HEK293 (cell line): Measurements from ENCODE around the gene MRGPRD.

Source experiments
- CTCF ChIA-PET: fragments of 350-600 bp; formaldehyde crosslinking; extraction: SDS; loops from one replicate; lab custom pipeline; 2021; ENCODE audit warnings: antibody characterized with exemption; lab: Yijun Ruan, JAX
- POLR2A ChIA-PET: fragments of 300-600 bp; formaldehyde crosslinking; extraction: SDS; loops from one replicate; lab custom pipeline; 2020; ENCODE audit warnings: antibody characterized with exemption, inconsistent platforms; lab: Yijun Ruan, JAX
- H3K27ac ChIP-seq: fragments of 200-500 bp; sonication (Bioruptor generic); 2 replicates; pipeline ENCODE4 v1.5.1; 2014; ENCODE audit warnings: low read depth, low read length, control low read depth, inconsistent platforms; ENCODE audit errors: extremely low read depth
- H3K36me3 ChIP-seq, 2 experiments: fragments of 200-500 bp in 1 of 2; sonication (Bioruptor generic) in 1 of 2; 1 replicate in 1 of 2; 2 replicates in 1 of 2; pipeline ENCODE4 v1.5.1; 2014 to 2017; ENCODE audit warnings: inconsistent platforms in 2 of 2, low read length in 2 of 2; ENCODE audit not compliant: control insufficient read depth in 2 of 2, insufficient read depth in 1 of 2
- H3K4me1 ChIP-seq: fragments of 200-500 bp; sonication (Bioruptor generic); 2 replicates; pipeline ENCODE4 v1.5.1; 2014; ENCODE audit warnings: mild to moderate bottlenecking, low read length, inconsistent platforms; ENCODE audit not compliant: control insufficient read depth, insufficient read depth
- H3K4me3 ChIP-seq: 2 replicates; pipeline ENCODE4 v1.5.1; 2011; ENCODE audit warnings: low read depth, mild to moderate bottlenecking, control low read depth, low read length, moderate library complexity
- H3K9me3 ChIP-seq: fragments of 200-500 bp; sonication (Bioruptor generic); 2 replicates; pipeline ENCODE4 v1.5.1; 2014; ENCODE audit warnings: low read depth, low read length, inconsistent platforms; ENCODE audit not compliant: control insufficient read depth, insufficient read depth
- KLF8 ChIP-seq: fragments of 450-650 bp; formaldehyde crosslinking; IDR thresholded peaks from 2 replicates; pipeline ENCODE4 v1.5.1; 2016; ENCODE audit warnings: missing biosample characterization, missing genetic modification characterization
- SALL2 ChIP-seq: fragments of 450-650 bp; formaldehyde crosslinking; IDR thresholded peaks from 2 replicates; pipeline ENCODE4 v1.5.0; 2017; ENCODE audit warnings: missing biosample characterization, mild to moderate bottlenecking, missing genetic modification characterization, borderline replicate concordance
- WT1 ChIP-seq: fragments of 450-650 bp; formaldehyde crosslinking; IDR thresholded peaks from 2 replicates; pipeline ENCODE4 v1.5.1; 2016; ENCODE audit warnings: missing biosample characterization, missing genetic modification characterization
- ZNF157 ChIP-seq: fragments of 450-650 bp; formaldehyde crosslinking; IDR thresholded peaks from 2 replicates; pipeline ENCODE4 v1.5.1; 2016; ENCODE audit warnings: missing biosample characterization, missing genetic modification characterization
- ZNF16 ChIP-seq: fragments of 450-650 bp; formaldehyde crosslinking; IDR thresholded peaks from 2 replicates; pipeline ENCODE4 v1.5.1; 2016; ENCODE audit warnings: low read depth, missing biosample characterization, missing genetic modification characterization
- ZNF19 ChIP-seq: fragments of 450-650 bp; formaldehyde crosslinking; IDR thresholded peaks from 2 replicates; pipeline ENCODE4; 2016; ENCODE audit warnings: missing biosample characterization, missing genetic modification characterization, low read depth
- ZNF350 ChIP-seq: fragments of 450-650 bp; formaldehyde crosslinking; IDR thresholded peaks from 2 replicates; pipeline ENCODE4 v1.5.0; 2017; ENCODE audit warnings: missing biosample characterization, mild to moderate bottlenecking, missing genetic modification characterization
- ZNF501 ChIP-seq: fragments of 450-650 bp; formaldehyde crosslinking; IDR thresholded peaks from 2 replicates; pipeline ENCODE4 v1.5.1; 2016; ENCODE audit warnings: missing biosample characterization, missing genetic modification characterization
- ZNF549 ChIP-seq: fragments of 450-650 bp; IDR thresholded peaks from 2 replicates; pipeline ENCODE4 v1.5.1; 2018; ENCODE audit warnings: missing biosample characterization, missing genetic modification characterization, mild to moderate bottlenecking, inconsistent platforms, moderate library complexity
- ZNF560 ChIP-seq: fragments of 450-650 bp; formaldehyde crosslinking; IDR thresholded peaks from 2 replicates; pipeline ENCODE4 v1.5.1; 2017; ENCODE audit warnings: missing biosample characterization, missing genetic modification characterization, borderline replicate concordance
- ZNF670 ChIP-seq: fragments of 450-650 bp; formaldehyde crosslinking; IDR thresholded peaks from 2 replicates; pipeline ENCODE4 v1.5.1; 2016; ENCODE audit warnings: missing biosample characterization, missing genetic modification characterization, low read depth
- TF ChIP-seq, protein P1 (sequence below): fragments of 450-650 bp; formaldehyde crosslinking; IDR thresholded peaks from 2 replicates; pipeline ENCODE4 v1.5.1; 2016; ENCODE audit warnings: missing biosample characterization, missing genetic modification characterization
- TF ChIP-seq, protein P2 (sequence below): fragments of 450-650 bp; formaldehyde crosslinking; IDR thresholded peaks from 2 replicates; pipeline ENCODE4 v1.5.1; 2016; ENCODE audit warnings: missing biosample characterization, missing genetic modification characterization
- TF ChIP-seq, protein P3 (sequence below): fragments of 450-650 bp; formaldehyde crosslinking; IDR thresholded peaks from 2 replicates; pipeline ENCODE4 v1.5.1; 2016; ENCODE audit warnings: missing biosample characterization, missing genetic modification characterization
- TF ChIP-seq, protein P4 (sequence below): fragments of 450-650 bp; formaldehyde crosslinking; IDR thresholded peaks from 2 replicates; pipeline ENCODE4 v1.5.1; 2017; ENCODE audit warnings: missing biosample characterization, missing genetic modification characterization
- TF ChIP-seq, protein P5 (sequence below): fragments of 450-650 bp; formaldehyde crosslinking; IDR thresholded peaks from 2 replicates; pipeline ENCODE4 v1.5.1; 2016; ENCODE audit warnings: missing biosample characterization, missing genetic modification characterization
- TF ChIP-seq, protein P6 (sequence below): fragments of 450-650 bp; formaldehyde crosslinking; IDR thresholded peaks from 2 replicates; pipeline ENCODE4 v1.5.1; 2016; ENCODE audit warnings: missing biosample characterization, missing genetic modification characterization

The MRGPRD gene

DNA sequence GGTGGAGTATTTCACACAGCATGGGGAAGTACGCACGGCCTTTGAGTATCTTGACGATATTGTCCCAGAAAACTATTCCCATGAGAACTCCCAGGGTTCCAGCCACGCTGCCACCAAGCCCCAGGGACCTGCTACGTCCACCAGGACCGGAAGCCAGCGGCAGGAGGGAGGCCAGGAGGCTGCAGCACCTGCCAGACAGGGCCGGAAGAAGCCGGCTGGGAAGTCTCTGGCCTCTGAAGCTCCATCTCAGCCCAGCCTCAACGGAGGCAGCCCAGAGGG lies 44.5 kb downstream of the MRGPRD start:
- TF ChIP-seq ZNF501 (no peak), ZNF350 (tag by site-specific recombination) (no peak), SALL2 (no peak), ZNF549 (tag by site-specific recombination) (no peak), WT1 (tag by site-specific recombination) (no peak), ZNF16 (tag by site-specific recombination) (no peak), ZNF560 (tag by site-specific recombination) (no peak), KLF8 (tag by site-specific recombination) (no peak), ZNF19 (no peak), ZNF157 (tag by site-specific recombination) (no peak), ZNF670 (tag by site-specific recombination) (no peak)
- TF ChIP-seq, protein P1, sequence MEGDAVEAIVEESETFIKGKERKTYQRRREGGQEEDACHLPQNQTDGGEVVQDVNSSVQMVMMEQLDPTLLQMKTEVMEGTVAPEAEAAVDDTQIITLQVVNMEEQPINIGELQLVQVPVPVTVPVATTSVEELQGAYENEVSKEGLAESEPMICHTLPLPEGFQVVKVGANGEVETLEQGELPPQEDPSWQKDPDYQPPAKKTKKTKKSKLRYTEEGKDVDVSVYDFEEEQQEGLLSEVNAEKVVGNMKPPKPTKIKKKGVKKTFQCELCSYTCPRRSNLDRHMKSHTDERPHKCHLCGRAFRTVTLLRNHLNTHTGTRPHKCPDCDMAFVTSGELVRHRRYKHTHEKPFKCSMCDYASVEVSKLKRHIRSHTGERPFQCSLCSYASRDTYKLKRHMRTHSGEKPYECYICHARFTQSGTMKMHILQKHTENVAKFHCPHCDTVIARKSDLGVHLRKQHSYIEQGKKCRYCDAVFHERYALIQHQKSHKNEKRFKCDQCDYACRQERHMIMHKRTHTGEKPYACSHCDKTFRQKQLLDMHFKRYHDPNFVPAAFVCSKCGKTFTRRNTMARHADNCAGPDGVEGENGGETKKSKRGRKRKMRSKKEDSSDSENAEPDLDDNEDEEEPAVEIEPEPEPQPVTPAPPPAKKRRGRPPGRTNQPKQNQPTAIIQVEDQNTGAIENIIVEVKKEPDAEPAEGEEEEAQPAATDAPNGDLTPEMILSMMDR (tag by site-specific recombination): no peak
- TF ChIP-seq, protein P2, sequence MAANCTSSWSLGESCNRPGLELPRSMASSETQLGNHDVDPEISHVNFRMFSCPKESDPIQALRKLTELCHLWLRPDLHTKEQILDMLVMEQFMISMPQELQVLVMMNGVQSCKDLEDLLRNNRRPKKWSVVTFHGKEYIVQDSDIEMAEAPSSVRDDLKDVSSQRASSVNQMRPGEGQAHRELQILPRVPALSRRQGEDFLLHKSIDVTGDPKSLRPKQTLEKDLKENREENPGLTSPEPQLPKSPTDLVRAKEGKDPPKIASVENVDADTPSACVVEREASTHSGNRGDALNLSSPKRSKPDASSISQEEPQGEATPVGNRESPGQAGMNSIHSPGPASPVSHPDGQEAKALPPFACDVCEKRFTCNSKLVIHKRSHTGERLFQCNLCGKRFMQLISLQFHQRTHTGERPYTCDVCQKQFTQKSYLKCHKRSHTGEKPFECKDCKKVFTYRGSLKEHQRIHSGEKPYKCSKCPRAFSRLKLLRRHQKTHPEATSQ (tag by site-specific recombination): no peak
- TF ChIP-seq, protein P3, sequence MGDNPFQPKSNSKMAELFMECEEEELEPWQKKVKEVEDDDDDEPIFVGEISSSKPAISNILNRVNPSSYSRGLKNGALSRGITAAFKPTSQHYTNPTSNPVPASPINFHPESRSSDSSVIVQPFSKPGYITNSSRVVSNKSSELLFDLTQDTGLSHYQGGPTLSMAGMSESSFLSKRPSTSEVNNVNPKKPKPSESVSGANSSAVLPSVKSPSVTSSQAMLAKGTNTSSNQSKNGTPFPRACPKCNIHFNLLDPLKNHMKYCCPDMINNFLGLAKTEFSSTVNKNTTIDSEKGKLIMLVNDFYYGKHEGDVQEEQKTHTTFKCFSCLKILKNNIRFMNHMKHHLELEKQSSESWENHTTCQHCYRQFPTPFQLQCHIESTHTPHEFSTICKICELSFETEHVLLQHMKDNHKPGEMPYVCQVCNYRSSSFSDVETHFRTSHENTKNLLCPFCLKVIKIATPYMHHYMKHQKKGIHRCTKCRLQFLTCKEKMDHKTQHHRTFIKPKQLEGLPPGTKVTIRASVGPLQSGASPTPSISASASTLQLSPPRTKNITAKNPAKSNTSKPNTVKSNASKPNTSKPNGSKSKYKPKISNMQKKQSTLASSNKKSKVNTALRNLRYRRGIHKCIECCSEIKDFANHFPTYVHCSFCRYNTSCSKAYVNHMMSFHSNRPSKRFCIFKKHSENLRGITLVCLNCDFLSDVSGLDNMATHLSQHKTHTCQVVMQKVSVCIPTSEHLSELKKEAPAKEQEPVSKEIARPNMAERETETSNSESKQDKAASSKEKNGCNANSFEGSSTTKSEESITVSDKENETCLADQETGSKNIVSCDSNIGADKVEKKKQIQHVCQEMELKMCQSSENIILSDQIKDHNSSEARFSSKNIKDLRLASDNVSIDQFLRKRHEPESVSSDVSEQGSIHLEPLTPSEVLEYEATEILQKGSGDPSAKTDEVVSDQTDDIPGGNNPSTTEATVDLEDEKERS (tag by site-specific recombination): no peak
- TF ChIP-seq, protein P4, sequence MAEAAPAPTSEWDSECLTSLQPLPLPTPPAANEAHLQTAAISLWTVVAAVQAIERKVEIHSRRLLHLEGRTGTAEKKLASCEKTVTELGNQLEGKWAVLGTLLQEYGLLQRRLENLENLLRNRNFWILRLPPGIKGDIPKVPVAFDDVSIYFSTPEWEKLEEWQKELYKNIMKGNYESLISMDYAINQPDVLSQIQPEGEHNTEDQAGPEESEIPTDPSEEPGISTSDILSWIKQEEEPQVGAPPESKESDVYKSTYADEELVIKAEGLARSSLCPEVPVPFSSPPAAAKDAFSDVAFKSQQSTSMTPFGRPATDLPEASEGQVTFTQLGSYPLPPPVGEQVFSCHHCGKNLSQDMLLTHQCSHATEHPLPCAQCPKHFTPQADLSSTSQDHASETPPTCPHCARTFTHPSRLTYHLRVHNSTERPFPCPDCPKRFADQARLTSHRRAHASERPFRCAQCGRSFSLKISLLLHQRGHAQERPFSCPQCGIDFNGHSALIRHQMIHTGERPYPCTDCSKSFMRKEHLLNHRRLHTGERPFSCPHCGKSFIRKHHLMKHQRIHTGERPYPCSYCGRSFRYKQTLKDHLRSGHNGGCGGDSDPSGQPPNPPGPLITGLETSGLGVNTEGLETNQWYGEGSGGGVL (tag by site-specific recombination): no peak
- TF ChIP-seq, protein P5, sequence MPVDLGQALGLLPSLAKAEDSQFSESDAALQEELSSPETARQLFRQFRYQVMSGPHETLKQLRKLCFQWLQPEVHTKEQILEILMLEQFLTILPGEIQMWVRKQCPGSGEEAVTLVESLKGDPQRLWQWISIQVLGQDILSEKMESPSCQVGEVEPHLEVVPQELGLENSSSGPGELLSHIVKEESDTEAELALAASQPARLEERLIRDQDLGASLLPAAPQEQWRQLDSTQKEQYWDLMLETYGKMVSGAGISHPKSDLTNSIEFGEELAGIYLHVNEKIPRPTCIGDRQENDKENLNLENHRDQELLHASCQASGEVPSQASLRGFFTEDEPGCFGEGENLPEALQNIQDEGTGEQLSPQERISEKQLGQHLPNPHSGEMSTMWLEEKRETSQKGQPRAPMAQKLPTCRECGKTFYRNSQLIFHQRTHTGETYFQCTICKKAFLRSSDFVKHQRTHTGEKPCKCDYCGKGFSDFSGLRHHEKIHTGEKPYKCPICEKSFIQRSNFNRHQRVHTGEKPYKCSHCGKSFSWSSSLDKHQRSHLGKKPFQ: no peak
- TF ChIP-seq, protein P6, sequence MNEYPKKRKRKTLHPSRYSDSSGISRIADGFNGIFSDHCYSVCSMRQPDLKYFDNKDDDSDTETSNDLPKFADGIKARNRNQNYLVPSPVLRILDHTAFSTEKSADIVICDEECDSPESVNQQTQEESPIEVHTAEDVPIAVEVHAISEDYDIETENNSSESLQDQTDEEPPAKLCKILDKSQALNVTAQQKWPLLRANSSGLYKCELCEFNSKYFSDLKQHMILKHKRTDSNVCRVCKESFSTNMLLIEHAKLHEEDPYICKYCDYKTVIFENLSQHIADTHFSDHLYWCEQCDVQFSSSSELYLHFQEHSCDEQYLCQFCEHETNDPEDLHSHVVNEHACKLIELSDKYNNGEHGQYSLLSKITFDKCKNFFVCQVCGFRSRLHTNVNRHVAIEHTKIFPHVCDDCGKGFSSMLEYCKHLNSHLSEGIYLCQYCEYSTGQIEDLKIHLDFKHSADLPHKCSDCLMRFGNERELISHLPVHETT: no peak
- Histone ChIP-seq H3K4me1 (no peaks in the 10 kb centered on the region), H3K27ac (no peak overlapping the region), H3K9me3 (no peaks in the 10 kb centered on the region), H3K4me3 (no peak overlapping the region), H3K36me3 (peaks cover 0 to 90% of the 10 kb centered on the region in 2 experiments; a peak in 1 of 3 replicates)
- POLR2A ChIA-PET: no interaction called here
- CTCF ChIA-PET: no interaction called here
